ENCODE measurements around the gene LMF1. TPM values are rescaled to one million over a fixed set of nuclear protein-coding genes. Genes with fewer than 3 reads are reported as not detected.
"Not testable (repeated sequence)": the region's sequence is repeated elsewhere in the genome, so short reads cannot be mapped to it uniquely, and the experiment has no call there.

Gene LMF1
- total RNA-seq, 2 experiments from 2014 or later, result 17.0 to 31.4 TPM

- TF ChIP-seq, protein P1, sequence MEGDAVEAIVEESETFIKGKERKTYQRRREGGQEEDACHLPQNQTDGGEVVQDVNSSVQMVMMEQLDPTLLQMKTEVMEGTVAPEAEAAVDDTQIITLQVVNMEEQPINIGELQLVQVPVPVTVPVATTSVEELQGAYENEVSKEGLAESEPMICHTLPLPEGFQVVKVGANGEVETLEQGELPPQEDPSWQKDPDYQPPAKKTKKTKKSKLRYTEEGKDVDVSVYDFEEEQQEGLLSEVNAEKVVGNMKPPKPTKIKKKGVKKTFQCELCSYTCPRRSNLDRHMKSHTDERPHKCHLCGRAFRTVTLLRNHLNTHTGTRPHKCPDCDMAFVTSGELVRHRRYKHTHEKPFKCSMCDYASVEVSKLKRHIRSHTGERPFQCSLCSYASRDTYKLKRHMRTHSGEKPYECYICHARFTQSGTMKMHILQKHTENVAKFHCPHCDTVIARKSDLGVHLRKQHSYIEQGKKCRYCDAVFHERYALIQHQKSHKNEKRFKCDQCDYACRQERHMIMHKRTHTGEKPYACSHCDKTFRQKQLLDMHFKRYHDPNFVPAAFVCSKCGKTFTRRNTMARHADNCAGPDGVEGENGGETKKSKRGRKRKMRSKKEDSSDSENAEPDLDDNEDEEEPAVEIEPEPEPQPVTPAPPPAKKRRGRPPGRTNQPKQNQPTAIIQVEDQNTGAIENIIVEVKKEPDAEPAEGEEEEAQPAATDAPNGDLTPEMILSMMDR (conservative IDR thresholded peaks at IDR 0.05; ENCODE audit: low read length), result no peak
- no peak for TF ChIP-seq EZH2phosphoT487 (IDR thresholded peaks at IDR 0.05; ENCODE audit: borderline replicate concordance, low read depth, low read length)
- DNase-seq (ENCODE audit: low spot score), result no peak
- Histone ChIP-seq H3K36me3 (ENCODE audit: insufficient read depth, low read length) (no peaks in the 10 kb centered on the region), H3K4me3 (ENCODE audit: low read depth, low read length, poor library complexity, severe bottlenecking) (no peak overlapping the region), H3K9me2 (ENCODE audit: insufficient read depth, low read length) (no peaks in the 10 kb centered on the region), H3K4me1 (ENCODE audit: insufficient read depth, low read length, poor library complexity, severe bottlenecking) (no peaks in the 10 kb centered on the region), H3K9me3 (ENCODE audit: low read length) (no peaks in the 10 kb centered on the region), H2AFZ (ENCODE audit: low read length) (no peak overlapping the region), H4K20me1 (ENCODE audit: insufficient read depth, low read length) (no peaks in the 10 kb centered on the region), H3K27ac (ENCODE audit: low read depth, low read length, poor library complexity, severe bottlenecking) (no peak overlapping the region), H3K4me2 (ENCODE audit: low read length) (no peak overlapping the region), H3K79me2 (ENCODE audit: insufficient read depth, low read depth, low read length) (no peaks in the 10 kb centered on the region)
- intact Hi-C loops (cut with micrococcal nuclease; ENCODE audit: unreplicated experiment), result no loop called here
- BruUV-seq (replicated peaks), result no TSS peak
- CTCF ChIA-PET (ENCODE audit: unreplicated experiment), result no interaction called here
- POLR2A ChIA-PET, result no interaction called here
Measured at GRCh38 chr16:959232-960040, 11.3 kb downstream of the LMF1 start.

GRCh38 chr16:955766-956165, 15.0 kb downstream of the LMF1 start:
- H3K9me2 ChIP-seq (ENCODE audit: insufficient read depth, low read length); CTCF ChIA-PET (ENCODE audit: unreplicated experiment); BruUV-seq (replicated peaks); H3K4me3 ChIP-seq (ENCODE audit: low read depth, low read length, poor library complexity, severe bottlenecking); H3K4me2 ChIP-seq (ENCODE audit: low read length); H3K9me3 ChIP-seq (ENCODE audit: low read length); POLR2A ChIA-PET; intact Hi-C loops (cut with micrococcal nuclease; ENCODE audit: unreplicated experiment); H2AFZ ChIP-seq (ENCODE audit: low read length); H3K4me1 ChIP-seq (ENCODE audit: insufficient read depth, low read length, poor library complexity, severe bottlenecking); H4K20me1 ChIP-seq (ENCODE audit: insufficient read depth, low read length); H3K27ac ChIP-seq (ENCODE audit: low read depth, low read length, poor library complexity, severe bottlenecking); DNase-seq (ENCODE audit: low spot score); H3K36me3 ChIP-seq (ENCODE audit: insufficient read depth, low read length); H3K79me2 ChIP-seq (ENCODE audit: insufficient read depth, low read depth, low read length): not testable (repeated sequence)

- DNase-seq (ENCODE audit: low spot score); H3K9me3 ChIP-seq (ENCODE audit: low read length); H4K20me1 ChIP-seq (ENCODE audit: insufficient read depth, low read length); H3K27ac ChIP-seq (ENCODE audit: low read depth, low read length, poor library complexity, severe bottlenecking); intact Hi-C loops (cut with micrococcal nuclease; ENCODE audit: unreplicated experiment); BruUV-seq (replicated peaks); H3K4me3 ChIP-seq (ENCODE audit: low read depth, low read length, poor library complexity, severe bottlenecking); H3K79me2 ChIP-seq (ENCODE audit: insufficient read depth, low read depth, low read length); H3K4me2 ChIP-seq (ENCODE audit: low read length); H3K36me3 ChIP-seq (ENCODE audit: insufficient read depth, low read length); H3K4me1 ChIP-seq (ENCODE audit: insufficient read depth, low read length, poor library complexity, severe bottlenecking); H2AFZ ChIP-seq (ENCODE audit: low read length); H3K9me2 ChIP-seq (ENCODE audit: insufficient read depth, low read length): not testable (repeated sequence)
- POLR2A ChIA-PET, result interaction anchor here (1.4 kb wide), 1 partner anchor 10 kb away, joined by 4 read pairs; no protein-coding TSS in a partner anchor
- CTCF ChIA-PET (ENCODE audit: unreplicated experiment), result interaction anchor here (0.6 kb wide), 1 partner anchor 31 kb away, joined by 3 read pairs; no protein-coding TSS in a partner anchor
Measured at GRCh38 chr16:953818-954217, 17.0 kb downstream of the LMF1 start.

Measured in OCI-LY7 (cell line).